Urothelium cell line (cell line): ENCODE results near the gene TMEM154.

Experiments
- DNase-seq: peaks from one replicate; pipeline ENCODE4 v3.0.0; 2011; ENCODE audit warnings: low spot score, mixed read lengths
- FAIRE-seq: peaks from 2 replicates; lab custom pipeline; 2011; peaks lifted over from hg19 to GRCh38; lab: Jason Lieb, UNC

TMEM154 gene

GRCh38 chr4:152573861-152574260 is 105.9 kb downstream of the TMEM154 start:
- FAIRE-seq = no peak
- DNase-seq = no peak

- FAIRE-seq (no peak), DNase-seq (no peak)
These were observed 107.2 kb downstream of the TMEM154 start for GRCh38 chr4:152572417-152573086.

- FAIRE-seq (no peak), DNase-seq (no peak)
These were observed 108.0 kb downstream of the TMEM154 start for GRCh38 chr4:152571770-152572169.

DNA sequence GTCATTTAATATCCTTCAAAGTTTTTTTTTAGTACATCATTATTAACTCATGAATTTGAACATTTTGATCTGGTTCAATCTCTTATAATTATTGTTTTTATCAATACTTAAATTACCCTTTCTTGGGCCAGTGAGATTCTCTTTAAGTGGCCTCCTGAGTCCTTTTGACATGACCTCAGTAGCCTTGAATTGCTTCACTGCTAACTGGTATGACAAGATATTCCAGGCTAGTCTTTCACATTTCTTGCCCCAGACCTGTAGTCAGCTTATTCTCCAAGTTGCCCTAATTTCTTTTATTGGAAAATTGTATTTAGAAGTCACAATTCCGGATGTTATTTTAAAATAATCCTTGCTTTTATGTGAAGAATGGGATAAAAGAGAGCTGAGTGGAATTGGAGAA is 108.5 kb downstream of the TMEM154 start:
- no peak for FAIRE-seq
- DNase-seq = no peak
